Upper lobe of left lung (tissue), 6 donors: ENCODE measurements around the gene CCT4. TPM values are rescaled to one million over a fixed set of nuclear protein-coding genes. Genes with fewer than 3 reads are reported as not detected.

Source experiments
- ATAC-seq, 2 donors: fragments of 200-7000 bp; cut with Tn5 transposase; one replicate each; pipeline ENCODE4 v1.9.1; 2022; ENCODE audit warnings: mild to moderate bottlenecking in 2 of 2, moderate library complexity in 2 of 2; ENCODE audit not compliant: low FRiP score in 2 of 2
- DNase-seq, 2 donors: peaks; one replicate each; pipeline ENCODE4 v3.0.0-alpha.2; 2019 to 2020
- H3K27ac ChIP-seq, 4 donors: fragments of 200-600 bp; sonication (generic); one replicate each; pipeline ENCODE4 v1.5.1; 2016 to 2019
- H3K27me3 ChIP-seq, 4 donors: fragments of 200-600 bp; sonication (generic); one replicate each; pipeline ENCODE4 v1.5.1; 2017 to 2019
- H3K36me3 ChIP-seq, 4 donors: fragments of 200-600 bp; sonication (generic); one replicate each; pipeline ENCODE4 v1.5.1; 2016 to 2019
- H3K4me1 ChIP-seq, 4 donors: fragments of 200-600 bp; sonication (generic); one replicate each; pipeline ENCODE4 v1.5.1; 2018 to 2019
- H3K4me3 ChIP-seq, 4 donors: fragments of 200-600 bp; sonication (generic); one replicate each; pipeline ENCODE4 v1.5.1; 2017 to 2019; ENCODE audit warnings: mild to moderate bottlenecking in 2 of 4, moderate library complexity in 1 of 4
- H3K9me3 ChIP-seq, 4 donors: fragments of 200-600 bp; sonication (generic); one replicate each; pipeline ENCODE4 v1.5.1; 2018 to 2019
- EP300 ChIP-seq, 4 donors: sonication (generic); formaldehyde crosslinking; IDR thresholded peaks; one replicate each; pipeline ENCODE4 v1.5.1; 2017; ENCODE audit warnings: antibody characterized with exemption in 4 of 4, control low read depth in 2 of 4
- POLR2A ChIP-seq, 4 donors: fragments of 450-650 bp; IDR thresholded peaks; one replicate each; pipeline ENCODE4 v1.5.1; 2016 to 2017; ENCODE audit warnings: antibody characterized with exemption in 4 of 4, mild to moderate bottlenecking in 2 of 4
- POLR2AphosphoS5 ChIP-seq, 2 donors: sonication (generic); formaldehyde crosslinking; IDR thresholded peaks; one replicate each; pipeline ENCODE4 v1.5.1; 2017; ENCODE audit warnings: antibody characterized with exemption in 2 of 2
- WGBS, 2 donors: methylation state at CpG; one replicate each; pipeline ENCODE4 v1.1.5; 2017 to 2018; 5-methylcytosine and 5-hydroxymethylcytosine counted together
- small RNA-seq, 4 donors: library from RNA; depleted of rRNA; stranded (forward); fragments of <200 nt; gene quantifications; one replicate each; pipeline ENCODE3, GENCODE V24; 2016
- total RNA-seq, 6 donors: library from RNA; depleted of rRNA in 4 of 6; stranded (reverse); fragments of >200 nt in 4 of 6; gene quantifications; one replicate each; pipeline versions ENCODE4 v1.1.0 to v1.2.1, GENCODE V29; 2016 to 2021
- TF ChIP-seq, protein P1 (sequence below), 6 experiments: fragments of 450-650 bp in 4 of 6; fragments of 200-600 bp in 2 of 6; sonication (generic) in 2 of 6; IDR thresholded peaks; one replicate each; pipeline ENCODE4 v1.5.1; 2016 to 2019; ENCODE audit warnings: antibody characterized with exemption in 6 of 6
- donor health status: DM: no; HTN: no; CAD: no; lungs with moderate emphysema.
- donor health status: DM: no; HTN: yes; CAD: no; lungs with severe emphysema.

CCT4 gene
- total RNA-seq, 6 donors from 2014 or later: 27.0 to 92.7 (median 66.8) TPM

GRCh38 chr2:61833971-61834370 is 54.5 kb downstream of the CCT4 start:
- no peak for DNase-seq
- no peak overlapping the region for H3K27ac ChIP-seq
- no peak overlapping the region for H3K4me3 ChIP-seq
- no peaks in the 10 kb centered on the region for H3K9me3 ChIP-seq
- no peak for ATAC-seq
- no peaks in the 10 kb centered on the region for H3K36me3 ChIP-seq
- H3K4me1 ChIP-seq: no peaks in the 10 kb centered on the region
- TF ChIP-seq POLR2A (IDR thresholded peaks at IDR 0.05) (no peak), POLR2AphosphoS5 (IDR thresholded peaks at IDR 0.05) (no peak), EP300 (IDR thresholded peaks at IDR 0.05) (no peak)
- TF ChIP-seq, protein P1, sequence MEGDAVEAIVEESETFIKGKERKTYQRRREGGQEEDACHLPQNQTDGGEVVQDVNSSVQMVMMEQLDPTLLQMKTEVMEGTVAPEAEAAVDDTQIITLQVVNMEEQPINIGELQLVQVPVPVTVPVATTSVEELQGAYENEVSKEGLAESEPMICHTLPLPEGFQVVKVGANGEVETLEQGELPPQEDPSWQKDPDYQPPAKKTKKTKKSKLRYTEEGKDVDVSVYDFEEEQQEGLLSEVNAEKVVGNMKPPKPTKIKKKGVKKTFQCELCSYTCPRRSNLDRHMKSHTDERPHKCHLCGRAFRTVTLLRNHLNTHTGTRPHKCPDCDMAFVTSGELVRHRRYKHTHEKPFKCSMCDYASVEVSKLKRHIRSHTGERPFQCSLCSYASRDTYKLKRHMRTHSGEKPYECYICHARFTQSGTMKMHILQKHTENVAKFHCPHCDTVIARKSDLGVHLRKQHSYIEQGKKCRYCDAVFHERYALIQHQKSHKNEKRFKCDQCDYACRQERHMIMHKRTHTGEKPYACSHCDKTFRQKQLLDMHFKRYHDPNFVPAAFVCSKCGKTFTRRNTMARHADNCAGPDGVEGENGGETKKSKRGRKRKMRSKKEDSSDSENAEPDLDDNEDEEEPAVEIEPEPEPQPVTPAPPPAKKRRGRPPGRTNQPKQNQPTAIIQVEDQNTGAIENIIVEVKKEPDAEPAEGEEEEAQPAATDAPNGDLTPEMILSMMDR (IDR thresholded peaks at IDR 0.05): no peak
- WGBS, 2 donors: 96 to 97% methylated on average over 1 of the region's 1 CpG
- no peaks in the 10 kb centered on the region for H3K27me3 ChIP-seq

DNA sequence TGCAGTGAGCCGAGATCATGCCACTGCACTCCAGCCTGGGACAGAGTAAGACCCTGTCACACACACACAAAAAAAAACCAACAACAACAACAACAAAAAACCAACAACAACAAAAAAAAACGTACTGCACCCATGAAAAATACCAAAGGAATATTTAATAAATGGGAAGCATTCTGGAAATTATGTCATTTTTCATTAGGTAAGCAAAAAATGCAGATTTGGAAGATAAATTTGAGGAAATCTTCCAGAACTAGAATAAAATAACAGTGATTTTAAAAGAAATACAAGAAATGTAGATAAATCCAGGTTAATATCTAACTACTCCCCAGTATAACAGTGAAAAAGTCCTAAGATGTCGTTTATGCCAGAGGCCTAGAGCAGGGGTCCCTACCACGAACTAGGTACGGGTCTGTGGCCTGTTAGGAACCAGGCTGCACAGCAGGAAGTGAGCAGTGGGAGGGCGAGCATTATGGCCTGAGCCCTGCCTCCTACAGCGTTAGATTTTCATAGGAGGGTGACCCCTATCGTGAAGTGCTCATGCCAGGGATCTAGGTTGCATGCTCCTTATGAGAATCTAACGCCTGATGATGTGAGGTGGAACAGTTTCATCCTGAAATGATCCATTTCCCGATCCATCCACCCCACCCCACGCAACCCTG is 56.1 kb downstream of the CCT4 start:
- TF ChIP-seq, protein P1 (IDR thresholded peaks at IDR 0.05): no peak
- DNase-seq (no peak), ATAC-seq (no peak)
- Histone ChIP-seq H3K27ac (no peak overlapping the region), H3K4me1 (no peaks in the 10 kb centered on the region), H3K36me3 (no peaks in the 10 kb centered on the region), H3K4me3 (no peak overlapping the region), H3K9me3 (no peaks in the 10 kb centered on the region), H3K27me3 (no peaks in the 10 kb centered on the region)
- 87 to 88% methylated on average over 10 to 11 of the region's 11 CpGs for WGBS, 2 donors

GRCh38 chr2:61822255-61822654 is 66.2 kb downstream of the CCT4 start:
- Histone ChIP-seq H3K27me3 (no peaks in the 10 kb centered on the region), H3K9me3 (no peaks in the 10 kb centered on the region), H3K4me3 (no peak overlapping the region), H3K27ac (no peak overlapping the region), H3K4me1 (no peaks in the 10 kb centered on the region), H3K36me3 (no peaks in the 10 kb centered on the region)
- no peak for TF ChIP-seq EP300 (IDR thresholded peaks at IDR 0.05)
- WGBS, 2 donors: 91 to 94% methylated on average over 2 of the region's 2 CpGs
- DNase-seq: no peak
- ATAC-seq: no peak

Small RNAs within 50 kb of the gene (small RNA-seq; reads per million reads assigned to genes)
- gene RF00019: 0 reads per million in 4 donors

Other genes starting within 250 kb of the CCT4 start
- gene FAM161A, start 34.6 kb downstream of the CCT4 start, total RNA-seq: 1 to 10 TPM; 1.7 to 7.2 (median 2.7) TPM
- gene COMMD1, start 17.0 kb upstream of the CCT4 start, total RNA-seq: 10 to 100 TPM; 27.0 to 59.7 (median 35.6) TPM